Gastrocnemius medialis (tissue), 4 donors: Measurements from ENCODE around the gene BTRC.

Experiments
- POLR2A ChIP-seq, 2 donors: fragments of 450-650 bp; IDR thresholded peaks; one replicate each; pipeline ENCODE4 v1.6.1; 2017; ENCODE audit warnings: antibody characterized with exemption in 2 of 2, mild to moderate bottlenecking in 2 of 2, moderate library complexity in 2 of 2
- TF ChIP-seq, protein P1 (sequence below), 5 experiments: fragments of 450-650 bp in 3 of 5; fragments of 200-600 bp in 2 of 5; sonication (generic) in 2 of 5; IDR thresholded peaks in 4 of 5; conservative IDR thresholded peaks in 1 of 5; 1 replicate in 4 of 5; 2 replicates in 1 of 5; pipeline ENCODE4 v1.5.1; 2016 to 2019; ENCODE audit warnings: antibody characterized with exemption in 5 of 5, mild to moderate bottlenecking in 3 of 5, moderate library complexity in 3 of 5

DNA sequence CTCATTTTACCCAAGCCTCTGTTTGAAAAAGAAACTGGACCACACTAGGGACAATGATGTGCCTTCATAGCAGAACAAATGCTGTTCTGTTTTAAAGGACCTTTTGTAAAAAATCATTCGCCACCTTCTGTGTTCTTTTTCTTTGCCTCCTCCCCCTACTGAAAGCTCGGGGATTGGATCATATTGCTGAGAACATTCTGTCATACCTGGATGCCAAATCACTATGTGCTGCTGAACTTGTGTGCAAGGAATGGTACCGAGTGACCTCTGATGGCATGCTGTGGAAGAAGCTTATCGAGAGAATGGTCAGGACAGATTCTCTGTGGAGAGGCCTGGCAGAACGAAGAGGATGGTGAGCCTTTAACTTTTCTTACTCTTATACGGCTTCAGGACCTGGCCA is 171.9 kb downstream of the BTRC start:
- TF ChIP-seq, protein P1, sequence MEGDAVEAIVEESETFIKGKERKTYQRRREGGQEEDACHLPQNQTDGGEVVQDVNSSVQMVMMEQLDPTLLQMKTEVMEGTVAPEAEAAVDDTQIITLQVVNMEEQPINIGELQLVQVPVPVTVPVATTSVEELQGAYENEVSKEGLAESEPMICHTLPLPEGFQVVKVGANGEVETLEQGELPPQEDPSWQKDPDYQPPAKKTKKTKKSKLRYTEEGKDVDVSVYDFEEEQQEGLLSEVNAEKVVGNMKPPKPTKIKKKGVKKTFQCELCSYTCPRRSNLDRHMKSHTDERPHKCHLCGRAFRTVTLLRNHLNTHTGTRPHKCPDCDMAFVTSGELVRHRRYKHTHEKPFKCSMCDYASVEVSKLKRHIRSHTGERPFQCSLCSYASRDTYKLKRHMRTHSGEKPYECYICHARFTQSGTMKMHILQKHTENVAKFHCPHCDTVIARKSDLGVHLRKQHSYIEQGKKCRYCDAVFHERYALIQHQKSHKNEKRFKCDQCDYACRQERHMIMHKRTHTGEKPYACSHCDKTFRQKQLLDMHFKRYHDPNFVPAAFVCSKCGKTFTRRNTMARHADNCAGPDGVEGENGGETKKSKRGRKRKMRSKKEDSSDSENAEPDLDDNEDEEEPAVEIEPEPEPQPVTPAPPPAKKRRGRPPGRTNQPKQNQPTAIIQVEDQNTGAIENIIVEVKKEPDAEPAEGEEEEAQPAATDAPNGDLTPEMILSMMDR (IDR thresholded peaks at IDR 0.05 in 4 of 5, conservative IDR thresholded peaks at IDR 0.05 in 1 of 5): no peak
- no peak for TF ChIP-seq POLR2A (IDR thresholded peaks at IDR 0.05)
